HuH-7 (cell line): Measurements from ENCODE around the gene PARD3.

ENCODE experiments used
- DNase-seq: peaks from one replicate; pipeline ENCODE4 v3.0.0; 2011; ENCODE audit warnings: low spot score

The PARD3 gene

DNA sequence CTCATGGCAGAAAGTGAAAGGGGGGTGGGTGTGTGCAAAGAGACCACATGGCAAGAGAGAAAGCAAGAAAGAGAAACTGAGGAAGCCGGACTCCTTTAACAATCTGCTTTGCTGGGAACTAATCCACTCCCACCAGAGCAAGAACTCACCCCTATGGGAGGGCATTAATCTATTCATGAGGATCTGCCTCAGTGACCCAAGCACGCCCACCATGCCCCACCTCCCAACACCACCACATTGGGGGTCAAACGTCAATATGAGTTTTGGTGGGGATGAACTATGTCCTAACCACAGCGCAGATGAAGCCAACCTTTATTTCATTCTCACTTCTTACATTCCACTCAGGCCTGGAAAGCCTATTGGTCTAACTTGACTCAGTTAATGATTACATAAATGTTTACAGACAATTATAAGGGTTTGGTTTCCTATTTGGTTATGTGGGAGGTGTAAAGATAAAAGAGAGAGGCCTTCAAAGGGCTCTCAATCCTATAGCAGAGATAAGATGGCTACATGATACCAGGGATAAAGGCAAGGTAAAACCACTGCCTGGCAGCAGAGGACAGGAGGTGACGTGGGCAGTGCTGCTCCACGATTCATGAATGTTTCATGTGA, 601.8 kb downstream of the PARD3 start:
- peak; percentile 75 for DNase-seq

- no peak for DNase-seq
These were observed 607.8 kb downstream of the PARD3 start for GRCh38 chr10:34207343-34207742.

DNA sequence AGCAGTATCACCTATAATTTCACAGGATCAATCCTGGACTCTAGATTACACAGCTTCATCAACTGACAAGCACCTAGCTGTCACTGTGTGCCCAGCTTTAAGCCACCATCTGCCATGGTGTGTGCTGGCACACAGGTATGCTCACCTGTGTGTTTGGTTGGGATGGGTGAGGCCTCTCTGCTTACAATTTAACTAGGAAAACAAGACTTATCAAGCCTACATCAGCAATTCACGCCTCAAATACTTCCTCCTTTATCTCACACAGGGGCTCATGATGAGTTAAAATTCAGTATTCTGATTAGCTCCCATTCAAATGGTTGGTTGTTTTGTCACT, 608.2 kb downstream of the PARD3 start:
- no peak for DNase-seq

DNA sequence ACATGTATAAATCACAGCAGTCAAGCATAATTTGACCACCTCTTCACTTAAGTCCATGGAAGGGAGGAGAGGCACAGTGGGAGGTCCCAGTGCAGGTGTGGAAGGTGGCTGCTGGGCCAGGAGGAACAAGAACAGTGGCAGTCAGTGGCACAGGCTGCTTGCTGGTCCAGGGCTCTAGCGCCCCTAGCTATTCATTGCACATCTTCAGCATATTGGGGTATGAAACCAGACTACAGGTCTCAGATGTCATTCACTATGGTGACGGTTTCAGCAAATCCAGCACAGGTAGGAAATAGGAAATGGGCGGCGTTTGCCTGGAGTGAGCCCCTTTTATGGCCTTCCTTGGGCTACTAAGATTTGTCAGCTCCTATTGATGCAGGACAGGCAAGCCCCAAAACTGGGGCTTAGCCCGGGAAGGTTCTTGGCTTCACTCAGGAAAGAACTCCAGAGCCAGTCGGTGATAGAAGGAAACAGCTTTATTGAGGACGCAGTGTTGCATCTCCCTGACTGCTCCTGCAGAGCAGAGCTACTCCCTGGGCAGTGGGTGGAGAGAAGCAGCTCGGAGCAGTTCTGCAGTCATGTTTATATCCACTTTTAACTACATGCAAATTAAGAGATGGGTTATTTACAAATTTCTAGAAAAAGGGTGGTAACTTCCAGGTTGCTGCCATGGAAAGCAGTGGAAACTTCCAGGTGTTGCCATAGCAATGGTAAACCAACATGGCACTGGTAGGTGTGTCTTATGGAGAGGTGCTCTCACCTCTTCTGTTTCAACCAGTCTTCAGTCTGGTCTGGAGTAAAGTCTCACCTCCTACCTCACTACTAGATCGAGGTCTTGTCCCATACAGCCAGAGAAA, 608.8 kb downstream of the PARD3 start:
- DNase-seq, result no peak

GRCh38 chr10:34205452-34205851, 609.6 kb downstream of the PARD3 start:
- no peak for DNase-seq

DNA sequence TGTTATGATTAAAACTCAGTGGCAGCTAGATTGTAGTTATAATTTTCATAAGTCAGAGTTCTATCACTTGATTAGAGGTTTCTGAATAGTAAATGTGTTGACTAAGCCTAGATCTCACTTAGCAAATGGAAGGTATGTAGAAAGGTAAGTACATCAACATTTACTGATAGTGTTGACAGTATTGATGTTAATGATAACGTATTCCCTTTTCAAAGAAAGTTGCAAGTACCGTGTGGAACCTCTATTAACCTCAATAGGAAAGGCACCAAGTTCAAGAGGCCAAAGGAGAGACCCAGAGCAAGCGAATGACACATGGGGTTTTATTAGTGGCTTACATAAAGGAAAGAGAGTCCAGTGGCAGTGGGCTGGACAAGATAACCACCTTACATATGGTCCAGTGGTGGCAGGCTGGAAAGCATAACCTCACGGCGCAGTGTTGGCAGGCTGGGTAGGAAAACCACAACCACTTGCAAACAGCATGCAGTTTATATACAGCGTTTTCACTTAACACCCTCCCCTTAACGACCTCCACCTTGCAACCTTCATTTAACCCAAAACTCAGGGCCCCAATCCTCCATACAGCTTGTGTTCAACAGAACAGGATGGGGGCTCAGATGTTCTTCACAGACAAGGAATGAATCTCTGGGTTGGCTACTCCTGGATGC, 611.0 kb downstream of the PARD3 start:
- no peak for DNase-seq

DNA sequence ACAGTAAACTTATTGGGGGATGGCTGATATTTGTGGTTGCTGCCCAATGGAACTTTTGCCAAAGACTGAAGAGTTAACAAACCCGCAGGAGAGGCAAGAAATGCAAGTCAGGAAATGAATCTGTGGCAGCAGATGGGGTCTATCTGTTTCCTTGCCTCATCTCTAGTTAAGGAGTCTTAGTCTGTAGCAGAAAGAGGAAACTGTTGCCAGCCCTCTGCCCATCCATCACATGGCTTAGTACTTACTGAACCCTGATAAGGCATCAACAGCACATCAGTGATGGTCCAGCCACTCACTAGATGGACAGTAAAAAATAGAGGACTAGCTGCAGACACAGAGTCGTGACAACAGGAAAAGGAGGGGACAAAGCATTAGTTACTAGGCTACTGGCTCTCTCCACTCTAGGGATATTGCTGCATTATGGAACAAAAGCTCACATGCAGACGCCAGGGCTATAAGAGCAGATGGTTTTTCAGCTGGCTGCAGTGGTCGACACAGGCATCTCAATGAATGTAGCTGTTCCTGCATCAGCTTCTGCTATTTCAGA, 614.7 kb downstream of the PARD3 start:
- DNase-seq, result no peak

GRCh38 chr10:34198953-34199352, 616.1 kb downstream of the PARD3 start:
- DNase-seq, result no peak

GRCh38 chr10:34196058-34196433, 619.0 kb downstream of the PARD3 start:
- DNase-seq, result no peak

- no peak for DNase-seq
These were observed 619.6 kb downstream of the PARD3 start for GRCh38 chr10:34195364-34196057.

DNA sequence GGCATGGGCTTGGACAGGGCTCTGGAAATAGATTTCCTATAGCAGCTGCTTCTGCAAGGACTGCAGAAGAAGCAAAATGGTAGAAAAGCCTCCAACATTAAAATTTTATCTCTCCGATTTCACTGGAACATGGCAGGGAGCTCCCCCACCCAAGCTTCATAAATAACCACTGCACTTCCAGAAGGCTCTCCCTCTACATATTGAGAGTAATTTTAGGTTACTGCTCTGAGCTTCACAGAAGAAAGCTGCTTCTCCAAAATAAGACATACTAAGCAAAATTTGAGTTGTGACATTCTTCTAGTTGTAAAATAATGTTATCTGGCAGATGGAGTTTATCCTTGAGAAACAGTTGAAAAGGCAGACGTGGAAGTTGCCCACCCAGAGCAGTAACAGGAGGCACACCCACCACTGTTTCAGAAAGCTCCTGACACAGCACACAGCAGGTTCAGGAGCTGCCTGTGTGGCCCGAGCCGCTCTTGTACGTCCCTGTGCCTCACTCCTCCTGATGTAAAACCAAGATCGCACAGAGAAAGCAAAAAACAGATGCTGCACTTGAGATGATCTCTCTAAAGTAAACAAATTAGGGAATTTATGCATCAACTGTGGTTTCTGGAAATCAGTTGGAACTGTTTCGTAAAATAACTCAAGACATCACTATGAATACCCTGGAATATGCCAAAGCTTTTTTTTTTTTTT, 621.0 kb downstream of the PARD3 start:
- DNase-seq, result no peak

- no peak for DNase-seq
These were observed 622.5 kb downstream of the PARD3 start for GRCh38 chr10:34192646-34193045.

- no peak for DNase-seq
These were observed 623.7 kb downstream of the PARD3 start for GRCh38 chr10:34191406-34191805.

DNA sequence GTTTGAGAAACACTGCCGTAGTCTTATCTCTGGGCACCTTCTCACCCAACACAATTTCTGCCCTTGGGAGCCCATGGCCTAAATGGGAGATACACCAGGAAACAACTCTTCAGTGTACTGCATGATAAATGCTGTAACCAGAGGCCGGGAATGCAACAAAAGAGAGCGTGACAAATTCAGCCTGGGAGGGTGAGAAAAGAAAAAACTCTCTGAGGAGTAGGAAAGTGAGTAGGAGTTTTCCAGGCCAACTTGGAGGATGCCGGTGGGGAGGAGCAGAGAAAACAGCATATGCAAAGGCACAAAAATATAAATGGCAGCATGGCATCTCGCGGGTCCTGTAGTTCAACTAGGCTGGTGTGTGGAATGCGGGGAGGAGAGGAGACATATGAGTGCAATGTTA, 624.5 kb downstream of the PARD3 start:
- no peak for DNase-seq

- no peak for DNase-seq
These were observed 625.3 kb downstream of the PARD3 start for GRCh38 chr10:34189830-34190229.

- no peak for DNase-seq
These were observed 626.9 kb downstream of the PARD3 start for GRCh38 chr10:34188221-34188620.

DNA sequence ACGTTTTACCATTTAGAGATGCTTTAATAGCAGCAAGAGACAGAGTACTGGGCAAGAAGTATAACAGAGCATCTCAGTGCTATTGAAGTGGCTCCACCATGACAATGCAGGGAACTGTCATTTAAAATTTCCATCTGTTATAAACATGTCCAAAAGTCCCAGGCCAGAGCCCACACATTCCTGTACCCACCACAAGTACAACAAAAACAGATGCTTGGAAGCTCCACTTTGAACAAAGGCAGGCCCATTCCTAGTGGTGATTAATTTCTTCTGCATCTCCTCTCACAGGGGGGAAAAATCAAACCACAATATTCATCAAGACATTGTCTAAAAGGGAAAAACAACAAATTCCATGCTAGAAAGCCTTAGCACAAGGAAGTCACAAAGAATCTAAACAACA, 627.9 kb downstream of the PARD3 start:
- no peak for DNase-seq

GRCh38 chr10:34186745-34187144, 628.4 kb downstream of the PARD3 start:
- DNase-seq, result no peak

- DNase-seq, result no peak
These were observed 629.1 kb downstream of the PARD3 start for GRCh38 chr10:34185998-34186397.

- peak; percentile 62 for DNase-seq
These were observed 630.1 kb downstream of the PARD3 start for GRCh38 chr10:34184939-34185386.

DNA sequence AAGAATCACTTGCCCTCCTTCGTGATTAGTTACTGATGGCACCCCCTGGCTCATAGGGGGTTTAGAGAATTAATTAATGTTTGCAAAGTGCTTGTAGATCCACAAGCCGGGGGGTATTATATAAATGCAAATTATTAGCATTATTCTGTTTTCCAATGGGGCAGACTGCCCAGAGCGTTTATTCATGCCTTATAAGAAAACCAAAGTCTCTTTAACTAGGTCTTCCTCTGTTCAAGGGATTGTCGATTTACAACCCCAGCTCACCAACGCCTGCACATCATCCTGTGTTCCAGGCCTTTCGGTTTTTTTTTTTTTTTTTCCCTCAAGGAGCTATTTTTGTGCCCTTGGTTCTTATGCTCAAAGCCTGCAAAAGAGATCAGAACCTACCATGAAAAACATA, 630.7 kb downstream of the PARD3 start:
- DNase-seq, result no peak
